Ishikawa (cell line): ENCODE data around the gene TFF1.

ENCODE experiments used
- RAD21 ChIP-seq: IDR thresholded peaks from 2 replicates; pipeline ENCODE4 v1.6.1; 2012; ENCODE audit warnings: low read depth
- TAF1 ChIP-seq: IDR thresholded peaks from 2 replicates; pipeline ENCODE4 v1.6.1; 2012; ENCODE audit warnings: low read depth, mild to moderate bottlenecking
- TF ChIP-seq, protein P1 (sequence below): IDR thresholded peaks from 2 replicates; pipeline ENCODE4 v1.6.1; 2012
- TF ChIP-seq, protein P2 (sequence below): IDR thresholded peaks from 2 replicates; pipeline ENCODE4 v1.6.1; 2012; ENCODE audit warnings: low read depth, mild to moderate bottlenecking

DNA sequence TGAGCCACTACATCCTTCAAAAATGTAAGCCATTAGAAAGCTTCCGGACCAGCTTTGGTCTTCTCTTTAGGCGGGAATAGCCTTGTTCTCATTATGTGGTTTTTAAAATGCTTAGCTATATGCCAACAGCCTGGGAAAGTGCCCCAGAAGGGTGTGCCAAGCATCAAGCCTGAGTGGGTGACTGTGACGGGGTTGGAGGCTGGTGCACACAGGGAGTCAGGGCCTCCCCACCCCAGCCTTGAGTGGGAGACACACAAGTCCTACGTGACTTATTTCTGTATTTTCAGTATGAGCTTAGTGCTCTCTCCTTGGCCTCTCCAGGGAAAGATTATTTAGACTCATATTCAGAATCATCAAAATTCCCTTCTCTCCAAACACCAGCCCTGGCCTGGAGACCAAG lies 47.2 kb upstream of the TFF1 start:
- TF ChIP-seq, protein P1, sequence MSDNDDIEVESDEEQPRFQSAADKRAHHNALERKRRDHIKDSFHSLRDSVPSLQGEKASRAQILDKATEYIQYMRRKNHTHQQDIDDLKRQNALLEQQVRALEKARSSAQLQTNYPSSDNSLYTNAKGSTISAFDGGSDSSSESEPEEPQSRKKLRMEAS = no peak
- TF ChIP-seq, protein P2, sequence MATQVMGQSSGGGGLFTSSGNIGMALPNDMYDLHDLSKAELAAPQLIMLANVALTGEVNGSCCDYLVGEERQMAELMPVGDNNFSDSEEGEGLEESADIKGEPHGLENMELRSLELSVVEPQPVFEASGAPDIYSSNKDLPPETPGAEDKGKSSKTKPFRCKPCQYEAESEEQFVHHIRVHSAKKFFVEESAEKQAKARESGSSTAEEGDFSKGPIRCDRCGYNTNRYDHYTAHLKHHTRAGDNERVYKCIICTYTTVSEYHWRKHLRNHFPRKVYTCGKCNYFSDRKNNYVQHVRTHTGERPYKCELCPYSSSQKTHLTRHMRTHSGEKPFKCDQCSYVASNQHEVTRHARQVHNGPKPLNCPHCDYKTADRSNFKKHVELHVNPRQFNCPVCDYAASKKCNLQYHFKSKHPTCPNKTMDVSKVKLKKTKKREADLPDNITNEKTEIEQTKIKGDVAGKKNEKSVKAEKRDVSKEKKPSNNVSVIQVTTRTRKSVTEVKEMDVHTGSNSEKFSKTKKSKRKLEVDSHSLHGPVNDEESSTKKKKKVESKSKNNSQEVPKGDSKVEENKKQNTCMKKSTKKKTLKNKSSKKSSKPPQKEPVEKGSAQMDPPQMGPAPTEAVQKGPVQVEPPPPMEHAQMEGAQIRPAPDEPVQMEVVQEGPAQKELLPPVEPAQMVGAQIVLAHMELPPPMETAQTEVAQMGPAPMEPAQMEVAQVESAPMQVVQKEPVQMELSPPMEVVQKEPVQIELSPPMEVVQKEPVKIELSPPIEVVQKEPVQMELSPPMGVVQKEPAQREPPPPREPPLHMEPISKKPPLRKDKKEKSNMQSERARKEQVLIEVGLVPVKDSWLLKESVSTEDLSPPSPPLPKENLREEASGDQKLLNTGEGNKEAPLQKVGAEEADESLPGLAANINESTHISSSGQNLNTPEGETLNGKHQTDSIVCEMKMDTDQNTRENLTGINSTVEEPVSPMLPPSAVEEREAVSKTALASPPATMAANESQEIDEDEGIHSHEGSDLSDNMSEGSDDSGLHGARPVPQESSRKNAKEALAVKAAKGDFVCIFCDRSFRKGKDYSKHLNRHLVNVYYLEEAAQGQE = no peak
- no peak for TF ChIP-seq TAF1
- TF ChIP-seq RAD21 = no peak
